IPS-15b (cell line): ENCODE data around the gene ERC2.

Experiments used
- H3K27me3 ChIP-seq: one replicate; pipeline ENCODE4 v1.6.1; 2013; ENCODE audit warnings: low read length; ENCODE audit not compliant: control insufficient read depth, insufficient read depth
- H3K36me3 ChIP-seq: one replicate; pipeline ENCODE4 v1.6.1; 2013; ENCODE audit warnings: low read length; ENCODE audit not compliant: control insufficient read depth, insufficient read depth
- H3K4me1 ChIP-seq: one replicate; pipeline ENCODE4 v1.6.1; 2013; ENCODE audit warnings: mild to moderate bottlenecking, low read length; ENCODE audit not compliant: control insufficient read depth, insufficient read depth
- H3K4me3 ChIP-seq: one replicate; pipeline ENCODE4 v1.5.1; 2013; ENCODE audit warnings: low read depth, low read length
- H3K9ac ChIP-seq: one replicate; pipeline ENCODE4 v1.6.1; 2013; ENCODE audit warnings: low read depth, mild to moderate bottlenecking, low read length
- H3K9me3 ChIP-seq: one replicate; pipeline ENCODE4 v1.6.1; 2013; ENCODE audit warnings: mild to moderate bottlenecking, low read length; ENCODE audit not compliant: control insufficient read depth, insufficient read depth

The ERC2 gene

GRCh38 chr3:56233742-56234141 is 234.5 kb downstream of the ERC2 start:
- H3K4me3 ChIP-seq = no peak overlapping the region
- no peaks in the 10 kb centered on the region for H3K27me3 ChIP-seq
- H3K36me3 ChIP-seq = no peaks in the 10 kb centered on the region
- no peaks in the 10 kb centered on the region for H3K9me3 ChIP-seq
- H3K4me1 ChIP-seq = no peaks in the 10 kb centered on the region
- H3K9ac ChIP-seq = no peak overlapping the region

- Histone ChIP-seq H3K27me3 (no peaks in the 10 kb centered on the region), H3K4me3 (no peak overlapping the region), H3K4me1 (no peaks in the 10 kb centered on the region), H3K9me3 (no peaks in the 10 kb centered on the region), H3K9ac (no peak overlapping the region), H3K36me3 (no peaks in the 10 kb centered on the region)
Observed at GRCh38 chr3:56229311-56229710, 239.0 kb downstream of the ERC2 start.

DNA sequence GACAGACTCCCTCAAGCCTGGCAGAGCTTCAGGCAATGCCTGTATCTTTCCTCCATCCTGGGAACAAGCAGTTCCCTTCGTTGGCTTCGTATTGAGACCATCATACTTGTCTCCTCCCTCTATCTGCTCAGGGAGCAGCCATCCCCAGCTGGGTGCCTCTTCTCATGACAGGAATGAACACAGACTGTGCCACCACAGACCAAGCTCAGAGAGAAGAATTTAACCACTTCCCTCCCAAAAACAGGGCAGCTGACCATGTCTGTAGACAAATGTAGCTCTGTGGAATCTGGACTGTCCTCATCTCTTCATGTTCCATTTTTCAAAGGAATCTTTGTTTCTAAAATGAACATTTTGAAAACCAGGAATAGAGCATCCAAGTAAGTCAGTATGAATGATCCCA is 245.4 kb downstream of the ERC2 start:
- Histone ChIP-seq H3K4me3 (no peak overlapping the region), H3K9ac (no peak overlapping the region), H3K9me3 (no peaks in the 10 kb centered on the region), H3K27me3 (no peaks in the 10 kb centered on the region), H3K4me1 (no peaks in the 10 kb centered on the region), H3K36me3 (no peaks in the 10 kb centered on the region)

- Histone ChIP-seq H3K9ac (no peak overlapping the region), H3K27me3 (no peaks in the 10 kb centered on the region), H3K36me3 (no peaks in the 10 kb centered on the region), H3K4me3 (no peak overlapping the region), H3K4me1 (no peaks in the 10 kb centered on the region), H3K9me3 (no peaks in the 10 kb centered on the region)
Observed at GRCh38 chr3:56219894-56220805, 248.1 kb downstream of the ERC2 start.

DNA sequence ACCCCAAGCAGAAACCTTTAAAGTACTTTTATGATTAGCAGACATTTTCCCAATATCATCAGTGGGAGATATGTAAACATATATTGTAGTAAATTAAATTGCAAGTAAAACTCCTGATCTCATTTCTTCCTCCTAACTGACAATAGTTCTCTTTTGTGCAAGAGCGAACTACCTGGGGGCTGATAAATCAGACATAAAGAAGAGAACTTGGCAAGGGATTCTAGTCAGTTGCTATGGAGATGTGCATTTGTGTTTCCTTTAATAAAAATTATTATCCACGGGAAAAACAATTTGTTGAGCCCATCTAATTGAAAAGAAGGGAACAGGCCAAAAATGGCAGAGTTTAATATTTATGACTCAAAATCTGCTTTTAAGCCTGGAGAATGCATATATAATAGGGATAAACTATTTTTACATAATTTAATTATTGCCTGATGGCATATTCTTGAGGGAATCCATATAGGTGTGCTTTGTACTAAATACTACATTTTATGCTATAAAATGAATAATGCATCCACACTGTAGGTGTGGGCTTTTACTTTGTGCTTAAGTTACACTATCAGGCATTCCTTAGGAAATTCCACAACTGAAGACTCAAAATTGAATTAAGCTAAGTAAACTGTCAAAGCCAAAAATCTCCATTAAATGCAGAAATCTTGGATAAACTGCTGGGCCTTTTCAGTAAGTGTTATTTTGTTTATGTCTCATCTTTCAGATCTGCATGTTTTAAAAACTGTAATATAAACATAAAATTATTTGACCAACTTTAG is 258.1 kb downstream of the ERC2 start:
- Histone ChIP-seq H3K4me3 (no peak overlapping the region), H3K9ac (no peak overlapping the region)

GRCh38 chr3:56207922-56208321 is 260.3 kb downstream of the ERC2 start:
- Histone ChIP-seq H3K9ac (no peak overlapping the region), H3K9me3 (peaks cover 4% of the 10 kb centered on the region), H3K27me3 (no peaks in the 10 kb centered on the region), H3K36me3 (no peaks in the 10 kb centered on the region), H3K4me1 (no peaks in the 10 kb centered on the region), H3K4me3 (no peak overlapping the region)

More for the DNA sequence above, 258.1 kb downstream of the ERC2 start:
- Histone ChIP-seq H3K4me1 (no peaks in the 10 kb centered on the region), H3K27me3 (no peaks in the 10 kb centered on the region), H3K9me3 (peaks cover 4% of the 10 kb centered on the region), H3K36me3 (no peaks in the 10 kb centered on the region)

DNA sequence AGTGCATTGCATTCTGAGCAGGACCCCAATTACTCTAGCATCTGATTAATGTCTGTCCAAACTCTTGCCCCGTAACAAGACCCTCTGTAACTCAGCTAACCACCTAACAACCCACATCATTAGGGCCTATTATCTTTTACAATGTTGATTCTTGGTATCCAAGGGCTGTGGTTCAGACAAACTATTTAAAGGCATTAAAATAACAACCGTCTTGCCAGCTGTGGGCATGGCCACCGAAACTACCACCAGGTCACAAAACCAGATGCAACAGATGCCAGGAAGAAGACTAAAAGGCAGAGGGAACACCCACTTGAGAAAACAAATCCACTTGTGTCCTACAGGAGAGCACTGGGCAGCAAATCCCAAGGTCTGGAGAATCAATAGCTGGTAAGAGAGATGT is 262.9 kb downstream of the ERC2 start:
- no peaks in the 10 kb centered on the region for H3K4me1 ChIP-seq
- no peaks in the 10 kb centered on the region for H3K9me3 ChIP-seq
- no peaks in the 10 kb centered on the region for H3K36me3 ChIP-seq
- no peaks in the 10 kb centered on the region for H3K27me3 ChIP-seq
- H3K4me3 ChIP-seq = no peak overlapping the region
- no peak overlapping the region for H3K9ac ChIP-seq

DNA sequence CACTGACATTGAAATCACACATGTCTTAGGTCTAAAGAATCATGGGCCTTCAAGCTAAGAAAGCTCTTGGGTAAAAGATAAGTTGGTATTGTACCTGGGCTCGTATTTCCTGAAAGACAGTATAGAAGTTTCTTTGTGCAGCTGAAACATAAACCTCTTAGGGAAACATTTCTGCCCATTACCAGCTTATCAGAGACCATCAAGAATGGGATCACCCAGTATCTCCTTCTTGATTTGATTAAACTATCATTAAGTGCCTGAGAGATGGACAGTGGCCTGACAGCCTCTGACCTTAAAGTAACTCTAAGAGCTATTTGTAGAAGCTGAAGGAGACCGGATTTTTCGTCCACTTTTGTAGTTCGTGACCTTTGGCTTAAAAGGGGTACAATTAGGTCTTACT is 265.3 kb downstream of the ERC2 start:
- Histone ChIP-seq H3K9me3 (no peaks in the 10 kb centered on the region), H3K36me3 (no peaks in the 10 kb centered on the region), H3K27me3 (no peaks in the 10 kb centered on the region), H3K9ac (no peak overlapping the region), H3K4me1 (no peaks in the 10 kb centered on the region), H3K4me3 (no peak overlapping the region)

- Histone ChIP-seq H3K27me3 (no peaks in the 10 kb centered on the region), H3K36me3 (no peaks in the 10 kb centered on the region), H3K4me1 (no peaks in the 10 kb centered on the region)
Observed at GRCh38 chr3:56201407-56201806, 266.9 kb downstream of the ERC2 start.

GRCh38 chr3:56200251-56200650 is 268.0 kb downstream of the ERC2 start:
- Histone ChIP-seq H3K36me3 (no peaks in the 10 kb centered on the region), H3K9ac (no peak overlapping the region), H3K27me3 (no peaks in the 10 kb centered on the region), H3K9me3 (no peaks in the 10 kb centered on the region), H3K4me1 (no peaks in the 10 kb centered on the region), H3K4me3 (no peak overlapping the region)

More at GRCh38 chr3:56201407-56201806, 266.9 kb downstream of the ERC2 start:
- Histone ChIP-seq H3K4me3 (no peak overlapping the region), H3K9me3 (no peaks in the 10 kb centered on the region), H3K9ac (no peak overlapping the region)

DNA sequence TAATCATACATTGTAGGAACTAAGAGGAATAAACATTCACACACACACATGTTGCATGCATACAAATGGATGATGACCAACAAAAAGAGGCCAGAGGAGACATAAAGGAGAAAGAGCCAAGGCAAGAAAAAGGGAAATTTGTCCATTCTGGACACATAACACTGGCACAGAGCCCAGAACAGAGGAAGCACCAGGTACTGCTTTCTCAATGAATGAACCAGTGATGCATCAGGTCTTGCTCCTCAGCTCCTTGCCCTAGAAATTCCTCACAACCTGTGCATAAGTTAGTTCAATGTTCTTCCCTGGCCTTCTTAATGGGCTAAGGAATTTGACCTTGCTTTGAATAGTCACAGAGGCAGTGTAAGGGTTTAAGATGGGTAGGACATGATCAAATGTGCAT is 270.3 kb downstream of the ERC2 start:
- Histone ChIP-seq H3K4me3 (no peak overlapping the region), H3K9me3 (no peaks in the 10 kb centered on the region), H3K4me1 (no peaks in the 10 kb centered on the region), H3K36me3 (no peaks in the 10 kb centered on the region), H3K9ac (no peak overlapping the region), H3K27me3 (no peaks in the 10 kb centered on the region)
